Limb (tissue), 2 donors: ENCODE data around the gene WDR4.
A peak's percentile ranks its signal among the peaks of the same experiment; 100 is the strongest.
"Not testable (repeated sequence)": the region's sequence is repeated elsewhere in the genome, so short reads cannot be mapped to it uniquely, and the experiment has no call there.

Source experiments
- DNase-seq, 2 donors: peaks; one replicate each; pipeline ENCODE4 v3.0.0-alpha.2; 2016; ENCODE audit errors: extremely low spot score in 2 of 2

Gene WDR4

GRCh38 chr21:42841156-42841915 lies 38.0 kb downstream of the WDR4 start:
- DNase-seq = peak in 1 of 2 donors; percentile 17

- DNase-seq = peak in 1 of 2 donors; percentile 10
Measured at GRCh38 chr21:42840411-42841155, 38.8 kb downstream of the WDR4 start.

GRCh38 chr21:42839271-42840231 lies 39.8 kb downstream of the WDR4 start:
- DNase-seq = peak in 1 of 2 donors; percentile 27

- DNase-seq = not testable (repeated sequence)
Measured at GRCh38 chr21:42838212-42838690, 41.1 kb downstream of the WDR4 start.

- peak in 1 of 2 donors; percentile 29 for DNase-seq
Measured at GRCh38 chr21:42837421-42838211, 41.7 kb downstream of the WDR4 start.

GRCh38 chr21:42836767-42837301 lies 42.5 kb downstream of the WDR4 start:
- peak in 1 of 2 donors; percentile 23 for DNase-seq

GRCh38 chr21:42836402-42836666 lies 43.0 kb downstream of the WDR4 start:
- DNase-seq = no peak

GRCh38 chr21:42835611-42836401 lies 43.5 kb downstream of the WDR4 start:
- DNase-seq = peak in 1 of 2 donors; percentile 4

- peak in 1 of 2 donors; percentile 5 for DNase-seq
Measured at GRCh38 chr21:42835211-42835610, 44.1 kb downstream of the WDR4 start.

GRCh38 chr21:42834726-42835191 lies 44.6 kb downstream of the WDR4 start:
- peak in 1 of 2 donors; percentile 21 for DNase-seq

- DNase-seq = peak in 1 of 2 donors; percentile 18
Measured at GRCh38 chr21:42833859-42834725, 45.2 kb downstream of the WDR4 start.

GRCh38 chr21:42833439-42833815 lies 45.9 kb downstream of the WDR4 start:
- no peak for DNase-seq

GRCh38 chr21:42832321-42832630 lies 47.1 kb downstream of the WDR4 start:
- DNase-seq = not testable (repeated sequence)

GRCh38 chr21:42830456-42831455 lies 48.6 kb downstream of the WDR4 start:
- no peak for DNase-seq

- DNase-seq = no peak
Measured at GRCh38 chr21:42829954-42830353, 49.4 kb downstream of the WDR4 start.

GRCh38 chr21:42829417-42829816 lies 49.9 kb downstream of the WDR4 start:
- DNase-seq = no peak

GRCh38 chr21:42827588-42827987 lies 51.8 kb downstream of the WDR4 start:
- DNase-seq = no peak
